HG02588 (cell line): ENCODE data around the gene CLCN6.
"Not testable (repeated sequence)": the region's sequence is repeated elsewhere in the genome, so short reads cannot be mapped to it uniquely, and the experiment has no call there.

ENCODE experiments used
- ATAC-seq: cut with Tn5 transposase; IDR thresholded peaks from one replicate; pipeline ENCODE4 v1.9.1; 2021; ENCODE audit warnings: mild to moderate bottlenecking, moderate library complexity; ENCODE audit not compliant: unreplicated experiment

CLCN6 gene

GRCh38 chr1:11794446-11795237 is 11.3 kb upstream of the CLCN6 start:
- no peak for ATAC-seq

- no peak for ATAC-seq
These were observed 10.6 kb upstream of the CLCN6 start for GRCh38 chr1:11795238-11795890.

GRCh38 chr1:11796036-11796828 is 9.8 kb upstream of the CLCN6 start:
- ATAC-seq: no peak

GRCh38 chr1:11797525-11798216 is 8.3 kb upstream of the CLCN6 start:
- ATAC-seq: no peak

- ATAC-seq: no peak
These were observed 6.9 kb upstream of the CLCN6 start for GRCh38 chr1:11799099-11799498.

- ATAC-seq: no peak
These were observed 6.1 kb upstream of the CLCN6 start for GRCh38 chr1:11799896-11800295.

- no peak for ATAC-seq
These were observed 5.6 kb upstream of the CLCN6 start for GRCh38 chr1:11800391-11800755.

GRCh38 chr1:11800756-11801433 is 5.1 kb upstream of the CLCN6 start:
- ATAC-seq: no peak

GRCh38 chr1:11802616-11802972 is 3.4 kb upstream of the CLCN6 start:
- no peak for ATAC-seq

- no peak for ATAC-seq
These were observed 2.8 kb upstream of the CLCN6 start for GRCh38 chr1:11802973-11803885.

GRCh38 chr1:11803924-11804665 is 1.9 kb upstream of the CLCN6 start:
- not testable (repeated sequence) for ATAC-seq

GRCh38 chr1:11804666-11805421 is 1.1 kb upstream of the CLCN6 start:
- no peak for ATAC-seq

- peak; percentile 44 for ATAC-seq
These were observed 431 bp downstream of the CLCN6 start for GRCh38 chr1:11806307-11806936.

- ATAC-seq: no peak
These were observed 1.1 kb downstream of the CLCN6 start for GRCh38 chr1:11807133-11807532.

- ATAC-seq: no peak
These were observed 7.0 kb downstream of the CLCN6 start for GRCh38 chr1:11813021-11813420.

- ATAC-seq: no peak
These were observed 11.2 kb downstream of the CLCN6 start for GRCh38 chr1:11817192-11817591.

- no peak for ATAC-seq
These were observed 16.1 kb downstream of the CLCN6 start for GRCh38 chr1:11822091-11822490.
